ENCODE data around the gene GSK3B. TPM values are rescaled to one million over a fixed set of nuclear protein-coding genes. Genes with fewer than 3 reads are reported as not detected.

GSK3B gene
- total and polyA plus RNA-seq, 8 donors: 4.4 to 20.7 (median 11.2) TPM

GRCh38 chr3:119778811-119779210 lies 315.4 kb downstream of the GSK3B start:
- Histone ChIP-seq H3K27ac (no peak overlapping the region), H3K36me3 (no peaks in the 10 kb centered on the region), H3K27me3 (no peaks in the 10 kb centered on the region), H3K4me1 (no peaks in the 10 kb centered on the region), H3K9me3 (no peaks in the 10 kb centered on the region), H3K4me3 (no peak overlapping the region)
- FAIRE-seq (no peak), ATAC-seq (no peak), DNase-seq (no peak)
- intact Hi-C loops (cut with DNase I): no loop called here
- 89 to 100% methylated on average over 2 of the region's 2 CpGs for WGBS, 2 donors
- no peak for TF ChIP-seq CTCF (IDR thresholded peaks at IDR 0.05)

GRCh38 chr3:119778176-119778575 lies 316.1 kb downstream of the GSK3B start:
- no peaks in the 10 kb centered on the region for H3K36me3 ChIP-seq
- 95 to 96% methylated on average over 1 of the region's 1 CpG for WGBS, 2 donors
- FAIRE-seq (no peak), DNase-seq (no peak), ATAC-seq (no peak)
- intact Hi-C loops (cut with DNase I): no loop called here
- H3K4me3 ChIP-seq: no peak overlapping the region
- H3K27me3 ChIP-seq: no peaks in the 10 kb centered on the region
- H3K4me1 ChIP-seq: no peaks in the 10 kb centered on the region
- no peaks in the 10 kb centered on the region for H3K9me3 ChIP-seq
- H3K27ac ChIP-seq: no peak overlapping the region
- no peak for TF ChIP-seq CTCF (IDR thresholded peaks at IDR 0.05)

GRCh38 chr3:119776304-119776703 lies 317.9 kb downstream of the GSK3B start:
- FAIRE-seq (no peak), ATAC-seq (no peak), DNase-seq (no peak)
- intact Hi-C loops (cut with DNase I): no loop called here
- Histone ChIP-seq H3K9me3 (no peaks in the 10 kb centered on the region), H3K27ac (no peak overlapping the region), H3K4me1 (no peaks in the 10 kb centered on the region), H3K4me3 (no peak overlapping the region), H3K27me3 (no peaks in the 10 kb centered on the region), H3K36me3 (no peaks in the 10 kb centered on the region)
- WGBS, 2 donors: 52 to 56% methylated on average over 1 of the region's 1 CpG
- TF ChIP-seq CTCF (IDR thresholded peaks at IDR 0.05): no peak

- Histone ChIP-seq H3K36me3 (no peaks in the 10 kb centered on the region), H3K27ac (no peak overlapping the region), H3K27me3 (no peaks in the 10 kb centered on the region), H3K4me1 (no peaks in the 10 kb centered on the region), H3K4me3 (no peak overlapping the region), H3K9me3 (no peaks in the 10 kb centered on the region)
- no peak for FAIRE-seq
- peak in 1 of 4 donors; percentile 31 for ATAC-seq
- WGBS, 2 donors: 55 to 57% methylated on average over 2 of the region's 2 CpGs
- DNase-seq: no peak
- intact Hi-C loops (cut with DNase I): no loop called here
- TF ChIP-seq CTCF (IDR thresholded peaks at IDR 0.05): no peak
Observed at GRCh38 chr3:119774444-119774843, 319.8 kb downstream of the GSK3B start.

Other genes with a start within 250 kb of the GSK3B start
- gene GPR156, start 190.8 kb upstream of the GSK3B start, total RNA-seq: under 1 TPM in 2 of 6 donors, not detected in 4; 0.09 to 0.16 TPM
- under 1 TPM; 0.05 to 0.08 TPM for gene GPR156, start 190.8 kb upstream of the GSK3B start, polyA plus RNA-seq

All from pancreas (tissue), 10 donors.